A549 (cell line): Measurements from ENCODE around the gene TMEM255B.

ENCODE experiments used
- CBX8 ChIP-seq: fragments of 200-600 bp; sonication (generic); IDR thresholded peaks from 2 replicates; pipeline ENCODE4 v1.6.1; 2016
- CEBPB ChIP-seq, 2 experiments: fragments of >200 bp in 1 of 2; sonication (Bioruptor Twin) in 1 of 2; formaldehyde crosslinking in 1 of 2; IDR thresholded peaks; 2 replicates each; pipeline ENCODE4 v1.6.1; 2012 to 2016
- EHF ChIP-seq: fragments of 250-450 bp; sonication (Bioruptor Pico); IDR thresholded peaks from 2 replicates; pipeline ENCODE4 v1.5.0; 2020; ENCODE audit warnings: mild to moderate bottlenecking
- EHMT2 ChIP-seq: fragments of 200-600 bp; sonication (generic); IDR thresholded peaks from 2 replicates; pipeline ENCODE4 v1.6.1; 2016; ENCODE audit warnings: antibody characterized with exemption, low read depth, mild to moderate bottlenecking, moderate library complexity
- JUN ChIP-seq, 2 experiments: fragments of >200 bp; sonication (Bioruptor Twin); formaldehyde crosslinking; IDR thresholded peaks; 2 replicates in 1 of 2; 3 replicates in 1 of 2; pipeline ENCODE4 v1.6.1; 2016 to 2017
- MAFK ChIP-seq: fragments of 450-650 bp; IDR thresholded peaks from 2 replicates; pipeline ENCODE4 v1.6.1; 2014; ENCODE audit not compliant: partially characterized antibody
- RAD21 ChIP-seq, 2 experiments: fragments of >200 bp in 1 of 2; sonication (Bioruptor Twin) in 1 of 2; formaldehyde crosslinking in 1 of 2; IDR thresholded peaks in 1 of 2; conservative IDR thresholded peaks in 1 of 2; 2 replicates in 1 of 2; 3 replicates in 1 of 2; pipeline ENCODE4 v1.6.1; 2012 to 2018; ENCODE audit warnings: inconsistent platforms in 1 of 2
- TF ChIP-seq, protein P1 (sequence below): fragments of >200 bp; sonication (Bioruptor Twin); formaldehyde crosslinking; IDR thresholded peaks from 3 replicates; pipeline ENCODE4 v1.5.1; 2016

DNA sequence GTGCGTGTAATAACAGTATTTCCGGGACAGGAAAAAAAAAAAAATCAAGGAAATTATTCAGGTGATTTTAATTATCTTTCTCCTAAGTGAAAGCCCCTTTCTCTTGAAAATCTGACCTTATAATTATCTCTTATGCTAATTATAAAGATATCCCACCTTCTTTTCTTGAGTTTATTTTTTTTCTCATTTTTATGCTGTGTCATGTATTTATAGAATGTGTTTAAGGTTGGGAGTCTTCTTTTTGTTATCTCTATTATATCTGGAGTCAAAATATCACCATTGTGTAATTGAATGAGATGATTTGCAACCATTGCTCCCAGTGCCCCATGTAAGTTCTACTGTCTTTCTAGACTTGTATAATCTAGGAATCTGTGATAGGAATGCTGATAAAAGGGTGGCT, 3.0 kb downstream of the TMEM255B start:
- TF ChIP-seq, protein P1, sequence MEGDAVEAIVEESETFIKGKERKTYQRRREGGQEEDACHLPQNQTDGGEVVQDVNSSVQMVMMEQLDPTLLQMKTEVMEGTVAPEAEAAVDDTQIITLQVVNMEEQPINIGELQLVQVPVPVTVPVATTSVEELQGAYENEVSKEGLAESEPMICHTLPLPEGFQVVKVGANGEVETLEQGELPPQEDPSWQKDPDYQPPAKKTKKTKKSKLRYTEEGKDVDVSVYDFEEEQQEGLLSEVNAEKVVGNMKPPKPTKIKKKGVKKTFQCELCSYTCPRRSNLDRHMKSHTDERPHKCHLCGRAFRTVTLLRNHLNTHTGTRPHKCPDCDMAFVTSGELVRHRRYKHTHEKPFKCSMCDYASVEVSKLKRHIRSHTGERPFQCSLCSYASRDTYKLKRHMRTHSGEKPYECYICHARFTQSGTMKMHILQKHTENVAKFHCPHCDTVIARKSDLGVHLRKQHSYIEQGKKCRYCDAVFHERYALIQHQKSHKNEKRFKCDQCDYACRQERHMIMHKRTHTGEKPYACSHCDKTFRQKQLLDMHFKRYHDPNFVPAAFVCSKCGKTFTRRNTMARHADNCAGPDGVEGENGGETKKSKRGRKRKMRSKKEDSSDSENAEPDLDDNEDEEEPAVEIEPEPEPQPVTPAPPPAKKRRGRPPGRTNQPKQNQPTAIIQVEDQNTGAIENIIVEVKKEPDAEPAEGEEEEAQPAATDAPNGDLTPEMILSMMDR = no peak
- TF ChIP-seq RAD21 (conservative IDR thresholded peaks at IDR 0.05 in 1 of 2, IDR thresholded peaks at IDR 0.05 in 1 of 2) (no peak), CEBPB (IDR thresholded peaks at IDR 0.05) (no peak), JUN (IDR thresholded peaks at IDR 0.05) (no peak), EHF (CRISPR knock-in tag) (no peak), MAFK (peak; percentile 55), EHMT2 (no peak), CBX8 (no peak)
